ENCODE measurements around the gene UQCRQ. TPM values are rescaled to one million over a fixed set of nuclear protein-coding genes. Genes with fewer than 3 reads are reported as not detected.

Gene UQCRQ
- polyA plus RNA-seq, 1 of the 3 experiments (the other 2 are of a cell fraction): 694 TPM

- TF ChIP-seq MXI1 (IDR thresholded peaks at IDR 0.05; ENCODE audit: low read depth, low read length): no peak
These were observed 39.5 kb downstream of the UQCRQ start (continued) for GRCh38 chr5:132905938-132906337.

GRCh38 chr5:132907161-132907560, 40.7 kb downstream of the UQCRQ start:
- ChIA-PET CTCF (interaction anchor here (1.4 to 1.8 kb wide), 2 partner anchors 10 to 24 kb away, joined by 4 to 6 read pairs; no protein-coding TSS in a partner anchor), POLR2A (no interaction called here)
- no peak overlapping the region for H3K4me3 ChIP-seq (ENCODE audit: low read depth in 2 of 2, low read length in 1 of 2)
- H3K9me2 ChIP-seq: no peaks in the 10 kb centered on the region
- no peaks in the 10 kb centered on the region for H3K27me3 ChIP-seq (ENCODE audit: insufficient read depth)
- no peak overlapping the region for H2AFZ ChIP-seq (ENCODE audit: low read depth)
- WGBS (ENCODE audit: low lambda C conversion rate): 98% methylated on average over 2 of the region's 2 CpGs
- TF ChIP-seq TEAD4 (IDR thresholded peaks at IDR 0.05; ENCODE audit: borderline replicate concordance, insufficient read depth) (no peak), RCOR1 (IDR thresholded peaks at IDR 0.05; ENCODE audit: low read length) (no peak), ELF1 (IDR thresholded peaks at IDR 0.05) (no peak), SIN3A (IDR thresholded peaks at IDR 0.05; ENCODE audit: borderline replicate concordance, low read depth, low read length) (no peak), PBX3 (IDR thresholded peaks at IDR 0.05) (no peak), EZH2phosphoT487 (IDR thresholded peaks at IDR 0.05; ENCODE audit: borderline replicate concordance, low read depth) (no peak), RFX5 (IDR thresholded peaks at IDR 0.05; ENCODE audit: low read length) (no peak), TAF1 (IDR thresholded peaks at IDR 0.05; ENCODE audit: borderline replicate concordance, low read depth, low read length) (no peak), CTCF (IDR thresholded peaks at IDR 0.05) (no peak), REST (IDR thresholded peaks at IDR 0.05; ENCODE audit: low read depth, low read length) (no peak), FOXJ3 (CRISPR knock-in tag; IDR thresholded peaks at IDR 0.05) (no peak), MEF2A (IDR thresholded peaks at IDR 0.05; ENCODE audit: borderline replicate concordance, low read depth) (no peak), FOSL2 (IDR thresholded peaks at IDR 0.05; ENCODE audit: borderline replicate concordance, low read depth) (no peak), MAX (IDR thresholded peaks at IDR 0.05; ENCODE audit: low read depth) (no peak), RXRA (IDR thresholded peaks at IDR 0.05; ENCODE audit: borderline replicate concordance, low read depth) (no peak)
- DNase-seq: no peak
- peaks cover 29 to 55% of the 10 kb centered on the region in 2 experiments for H3K36me3 ChIP-seq (replicated peaks in 1 of 2; ENCODE audit: control insufficient read depth in 1 of 2, insufficient read depth in 2 of 2, low read length in 1 of 2)
- no peaks in the 10 kb centered on the region for H3K9me3 ChIP-seq
- peaks cover 88% of the 10 kb centered on the region for H3K79me2 ChIP-seq (ENCODE audit: insufficient read depth)
- no peak overlapping the region for H3K9ac ChIP-seq
- no peak overlapping the region for H3K27ac ChIP-seq (ENCODE audit: low read depth in 2 of 2, low read length in 1 of 2)
- peaks cover 19% of the 10 kb centered on the region for H3F3A ChIP-seq (replicated peaks; ENCODE audit: insufficient read depth)
- no peak overlapping the region for H3K4me2 ChIP-seq
- peaks cover 59% of the 10 kb centered on the region for H4K20me1 ChIP-seq (ENCODE audit: insufficient read depth)
- no peaks in the 10 kb centered on the region; a peak in 1 of 4 replicates for H3K4me1 ChIP-seq (ENCODE audit: control insufficient read depth in 1 of 2, insufficient read depth in 2 of 2, low read depth in 1 of 2, low read length in 1 of 2)

All from SK-N-SH (cell line).